Astrocyte of the spinal cord (primary cell): Measurements from ENCODE around the gene STAC2.

ENCODE experiments used
- DNase-seq: peaks from one replicate; pipeline ENCODE4 v3.0.0; 2011; ENCODE audit warnings: low read depth, low spot score
- H3K4me3 ChIP-seq: 2 replicates; pipeline ENCODE4 v1.5.1; 2011; ENCODE audit warnings: low read depth, mild to moderate bottlenecking, low read length, moderate library complexity
- CTCF ChIP-seq: IDR thresholded peaks from 2 replicates; pipeline ENCODE4 v1.5.1; 2012; ENCODE audit warnings: low read depth, mild to moderate bottlenecking, low read length, inconsistent platforms
- in situ Hi-C: cut with HindIII; loops from 2 replicates; pipeline ENCODE4 v1.10.0; 2017; ENCODE audit warnings: low sequenced_read_pairs

STAC2 gene

GRCh38 chr17:39235555-39236449 is 10.1 kb upstream of the STAC2 start:
- TF ChIP-seq CTCF: peak; percentile 85
- peak; percentile 54 for DNase-seq
- no peak overlapping the region for H3K4me3 ChIP-seq
- in situ Hi-C loops: no loop called here

DNA sequence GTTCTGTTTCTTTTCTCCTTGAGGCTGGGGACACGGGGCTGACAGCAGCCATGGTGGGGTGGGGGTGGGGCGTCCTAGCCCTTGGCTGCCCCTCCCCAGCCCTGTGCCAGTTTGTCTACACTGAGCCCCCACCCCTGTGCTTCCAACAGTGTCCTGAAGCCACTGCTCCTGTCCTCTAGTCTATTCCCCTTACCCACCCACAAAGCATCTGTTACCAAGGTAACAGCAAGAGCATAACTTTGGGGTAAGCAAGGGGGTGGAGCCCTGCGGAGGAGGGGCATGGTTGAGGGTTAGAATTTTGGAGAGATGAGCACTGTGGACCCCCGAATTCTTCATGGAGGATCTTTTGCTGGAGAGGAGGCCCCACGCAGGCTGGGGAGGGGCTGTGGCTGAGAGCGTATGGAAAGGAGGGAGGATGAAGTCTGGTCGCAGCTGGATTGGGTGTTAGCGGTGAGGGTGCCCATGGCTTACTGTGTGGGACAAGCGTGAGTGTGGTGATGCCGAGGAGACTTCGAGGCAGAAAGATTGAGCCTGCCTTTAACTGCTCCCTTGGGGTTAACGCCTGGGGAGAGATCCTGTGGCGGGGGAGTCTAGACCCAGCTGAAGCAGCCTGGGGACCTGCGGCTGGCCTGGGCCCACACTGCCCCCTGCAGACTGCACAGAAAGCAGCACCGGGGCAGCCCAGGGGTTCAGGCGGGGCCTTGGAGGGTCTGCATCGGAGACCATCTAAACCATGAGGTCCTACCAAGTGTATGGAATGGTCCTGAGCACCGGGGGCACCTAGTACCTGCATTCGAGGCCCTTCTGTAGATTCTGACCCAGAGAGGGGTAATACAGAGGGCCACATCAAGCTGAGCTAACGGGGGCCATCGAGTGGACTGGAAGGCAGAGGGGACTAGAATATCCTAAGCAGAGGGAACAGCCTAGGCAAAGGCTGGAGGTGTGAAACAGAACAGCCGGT is 6.1 kb upstream of the STAC2 start:
- in situ Hi-C loops: no loop called here
- peak; percentile 81 for TF ChIP-seq CTCF
- DNase-seq: no peak
- no peak overlapping the region for H3K4me3 ChIP-seq

DNA sequence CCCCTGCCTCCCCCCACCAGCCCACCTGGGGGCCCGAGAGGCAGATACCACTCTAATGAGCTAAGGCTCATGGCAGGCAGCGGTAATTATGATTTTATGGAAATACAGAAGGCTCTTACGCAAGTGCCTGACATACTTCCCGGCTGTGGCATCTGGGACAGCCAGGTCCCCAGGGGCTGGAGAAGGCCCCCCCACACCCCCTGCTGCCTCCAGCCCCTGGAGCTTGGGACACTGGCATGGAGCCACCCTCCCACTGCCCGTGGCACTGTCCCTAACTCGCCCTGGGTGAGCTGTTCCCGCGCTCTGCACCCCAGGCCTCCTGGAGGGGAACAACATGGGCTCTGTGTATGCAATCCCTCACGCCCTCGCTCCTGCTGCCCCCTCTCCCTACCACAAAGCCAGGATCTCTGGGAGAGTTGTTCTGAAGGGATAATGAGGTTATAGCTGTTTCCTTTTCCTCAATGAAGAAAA is 5.4 kb upstream of the STAC2 start:
- in situ Hi-C loops: no loop called here
- no peak for DNase-seq
- no peak overlapping the region for H3K4me3 ChIP-seq
- TF ChIP-seq CTCF: no peak

DNA sequence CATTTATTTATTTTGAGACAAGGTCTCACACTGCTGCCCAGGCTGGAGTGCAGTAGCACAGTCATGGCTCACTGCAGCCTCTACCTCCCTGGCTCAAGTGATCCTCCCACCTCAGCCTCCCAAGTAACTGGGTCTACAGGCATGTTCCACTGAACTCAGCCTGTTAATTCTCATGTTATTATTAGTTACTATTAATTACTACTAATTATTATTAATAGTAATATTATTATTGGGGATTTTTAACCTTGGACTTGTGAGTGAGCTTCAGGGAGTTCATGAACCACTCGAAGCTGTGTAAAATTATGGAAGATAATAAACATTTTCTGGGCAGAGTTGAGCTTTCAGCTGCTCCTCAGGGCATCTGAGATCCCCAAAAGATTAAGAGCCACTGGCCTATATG is 4.6 kb upstream of the STAC2 start:
- no peak for DNase-seq
- no peak overlapping the region for H3K4me3 ChIP-seq
- TF ChIP-seq CTCF: no peak
- in situ Hi-C loops: no loop called here

GRCh38 chr17:39229274-39229913 is 3.6 kb upstream of the STAC2 start:
- in situ Hi-C loops: no loop called here

More at GRCh38 chr17:39229274-39229913, 3.6 kb upstream of the STAC2 start:
- no peak overlapping the region for H3K4me3 ChIP-seq
- no peak for DNase-seq
- no peak for TF ChIP-seq CTCF
